RPMI7951 (cell line): ENCODE data around the gene MYO16. TPM values are rescaled to one million over a fixed set of nuclear protein-coding genes. Genes with fewer than 3 reads are reported as not detected.
"Not testable (repeated sequence)": the region's sequence is repeated elsewhere in the genome, so short reads cannot be mapped to it uniquely, and the experiment has no call there.

Source experiments
- DNase-seq: peaks from one replicate; pipeline ENCODE4 v3.0.0-alpha.2; 2012; ENCODE audit warnings: low read depth
- total RNA-seq: library from RNA; depleted of rRNA; stranded (reverse); fragments of >200 nt; shearing (Covaris generic); gene quantifications from 2 replicates; pipeline ENCODE4 v1.2.3, GENCODE V29; 2014

Gene MYO16
- total RNA-seq, 1 experiment from 2014 or later, result not detected

GRCh38 chr13:108895220-108895704 is 265.9 kb downstream of the MYO16 start:
- peak; percentile 29 for DNase-seq

GRCh38 chr13:108897955-108898354 is 268.5 kb downstream of the MYO16 start:
- peak; percentile 17 for DNase-seq

GRCh38 chr13:108902405-108903155 is 273.2 kb downstream of the MYO16 start:
- DNase-seq, result no peak

DNA sequence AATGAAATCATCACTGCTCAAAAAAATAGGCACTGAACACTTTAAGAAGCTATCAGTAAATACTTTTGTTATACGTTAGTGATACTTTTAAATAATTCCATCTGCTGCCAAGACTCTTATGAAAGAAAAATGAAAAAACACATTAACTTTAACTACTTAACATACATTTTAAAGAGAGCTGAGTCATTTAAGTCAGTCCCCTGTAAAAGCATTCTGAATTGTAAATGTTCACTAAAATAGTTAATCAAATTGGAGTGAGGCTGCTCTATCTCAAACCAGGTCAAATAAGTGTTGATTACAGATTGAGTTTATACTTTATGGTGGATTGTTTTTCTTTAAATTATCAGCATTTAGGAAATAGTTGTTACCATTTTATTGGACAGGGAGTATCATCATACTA is 274.2 kb downstream of the MYO16 start:
- no peak for DNase-seq

GRCh38 chr13:108911807-108912206 is 282.4 kb downstream of the MYO16 start:
- DNase-seq, result no peak

- DNase-seq, result not testable (repeated sequence)
Measured at GRCh38 chr13:108913731-108914130, 284.3 kb downstream of the MYO16 start.

DNA sequence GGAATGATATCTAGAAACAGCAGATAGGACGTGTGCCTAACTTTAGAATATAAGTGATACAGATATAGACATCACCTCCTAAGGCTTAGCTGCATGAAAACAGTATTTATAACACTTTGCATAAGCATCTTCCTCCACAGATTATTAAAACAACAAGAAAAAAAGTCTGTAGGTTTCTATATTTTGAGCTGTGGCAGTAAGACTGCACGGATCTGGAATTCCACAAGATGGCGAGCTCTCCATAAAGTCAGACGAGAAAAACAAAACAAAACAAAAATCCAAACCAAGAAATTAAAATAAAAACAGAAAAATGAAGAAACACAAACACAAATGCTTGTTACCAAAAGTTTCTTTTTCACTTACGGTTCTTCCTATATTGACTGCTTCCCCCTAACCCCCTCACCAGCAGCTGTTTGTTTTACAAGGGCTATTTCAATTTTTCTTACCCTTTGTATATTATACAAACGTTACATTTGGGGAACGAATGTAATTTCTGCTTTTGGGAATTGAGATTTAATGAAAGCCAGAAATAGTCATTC is 285.8 kb downstream of the MYO16 start:
- DNase-seq, result peak; percentile 28

- DNase-seq, result peak; percentile 79
Measured at GRCh38 chr13:108915634-108916512, 286.5 kb downstream of the MYO16 start.

- DNase-seq, result no peak
Measured at GRCh38 chr13:108917581-108917980, 288.2 kb downstream of the MYO16 start.

DNA sequence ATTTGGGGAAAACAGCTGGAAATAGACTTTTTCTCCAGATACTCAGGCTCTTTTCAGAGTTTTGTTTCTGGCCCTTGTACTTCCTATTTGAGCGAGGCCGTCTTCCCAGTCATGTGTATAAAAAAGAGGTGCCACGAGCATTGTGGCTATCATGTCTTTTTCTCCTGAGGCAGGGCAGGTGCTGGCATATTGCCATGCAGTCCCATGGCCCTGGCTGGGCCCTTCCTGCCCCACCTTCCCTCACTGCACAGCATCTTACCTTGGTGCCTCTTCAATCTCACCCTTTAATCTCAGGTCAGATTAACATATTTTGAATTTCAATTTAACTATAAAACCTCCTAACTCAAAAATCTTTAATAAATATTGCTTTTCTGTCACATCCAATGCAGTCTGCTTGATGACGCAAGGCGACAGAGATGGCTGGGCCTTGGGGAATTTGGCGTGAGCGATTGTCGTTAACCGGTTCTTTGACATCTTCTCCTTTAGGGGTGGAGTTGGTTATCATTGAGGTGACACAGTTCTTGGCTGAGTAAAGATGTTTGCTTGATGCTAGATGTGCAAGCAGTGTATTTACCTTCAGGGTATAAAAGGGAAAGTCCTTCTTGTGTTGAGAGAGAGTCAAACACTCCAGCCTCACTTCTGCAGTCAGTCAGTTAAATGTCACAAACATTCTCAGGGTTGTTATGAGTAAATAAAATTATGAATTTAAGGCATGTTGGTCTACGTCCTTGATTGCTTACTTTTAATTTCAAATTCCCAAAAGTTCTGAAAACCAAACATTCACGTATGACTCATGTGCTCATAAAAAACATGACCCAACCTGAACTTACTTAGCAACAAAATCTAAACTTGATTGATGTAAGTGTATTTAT is 289.9 kb downstream of the MYO16 start:
- no peak for DNase-seq

- DNase-seq, result no peak
Measured at GRCh38 chr13:108920137-108920536, 290.7 kb downstream of the MYO16 start.

- DNase-seq, result no peak
Measured at GRCh38 chr13:108921238-108921637, 291.8 kb downstream of the MYO16 start.

GRCh38 chr13:108922108-108922507 is 292.7 kb downstream of the MYO16 start:
- DNase-seq, result no peak

GRCh38 chr13:108923386-108924047 is 294.1 kb downstream of the MYO16 start:
- DNase-seq, result no peak

DNA sequence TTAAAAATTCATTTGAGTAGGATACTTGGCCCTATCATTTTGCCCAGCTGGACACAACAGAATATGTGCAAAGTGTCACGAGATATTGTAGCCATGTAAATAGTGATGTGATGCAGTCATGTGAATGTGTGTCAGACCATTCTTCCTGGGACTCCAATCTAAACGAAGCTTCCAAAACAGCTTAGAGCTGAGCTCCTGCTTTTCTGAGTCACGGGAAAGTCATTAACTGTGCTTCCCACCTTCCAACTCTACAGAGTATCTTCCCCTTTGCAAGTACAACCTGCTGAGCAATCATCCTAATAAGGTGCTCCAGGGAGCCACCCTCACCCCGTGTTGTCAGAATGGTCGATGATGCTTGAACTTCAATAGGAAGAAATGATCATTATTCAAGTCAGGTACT is 294.7 kb downstream of the MYO16 start:
- no peak for DNase-seq

GRCh38 chr13:108924541-108924940 is 295.1 kb downstream of the MYO16 start:
- DNase-seq, result no peak

DNA sequence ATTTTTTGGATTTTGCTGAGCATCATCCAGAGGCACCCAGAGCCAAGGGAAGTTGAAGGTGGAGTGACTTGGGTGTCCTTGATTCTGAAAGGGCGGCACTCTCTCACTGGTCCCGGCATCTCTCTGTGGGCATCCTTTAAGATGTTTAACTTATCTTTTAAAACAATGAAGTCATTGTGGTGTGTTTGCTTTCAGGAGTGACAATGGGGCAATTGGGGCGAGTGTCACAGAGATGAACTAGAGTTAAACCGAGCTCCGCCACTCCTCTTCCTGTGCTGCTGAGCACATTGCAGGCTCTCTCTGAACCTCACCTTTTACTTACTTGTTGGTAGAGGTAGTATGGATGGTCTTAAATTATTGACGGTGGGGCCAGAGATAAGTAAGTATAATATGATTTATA is 295.7 kb downstream of the MYO16 start:
- DNase-seq, result no peak

- no peak for DNase-seq
Measured at GRCh38 chr13:108926862-108927261, 297.5 kb downstream of the MYO16 start.

DNA sequence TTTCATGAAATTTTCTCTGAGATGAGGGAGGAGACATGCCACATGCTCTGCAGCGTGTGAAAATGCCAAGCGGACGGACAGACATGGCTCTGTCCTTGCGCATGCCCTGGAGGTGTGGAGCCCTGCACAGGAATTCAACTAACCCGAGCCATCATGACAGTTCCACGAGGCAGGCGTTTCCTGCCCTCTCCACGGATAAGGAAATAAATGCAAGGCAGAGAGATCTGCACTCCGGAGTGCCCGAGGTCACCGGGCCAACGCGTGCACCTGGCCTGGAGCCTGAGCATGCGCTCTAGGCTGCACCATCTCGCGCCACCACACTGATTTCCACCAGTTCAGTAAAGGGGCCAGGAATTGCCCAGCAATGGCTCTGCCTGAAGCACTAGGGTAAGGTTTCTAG is 298.2 kb downstream of the MYO16 start:
- no peak for DNase-seq

- DNase-seq, result no peak
Measured at GRCh38 chr13:108929532-108930206, 300.3 kb downstream of the MYO16 start.
